ENCODE results near the gene PDCL2. TPM values are rescaled to one million over a fixed set of nuclear protein-coding genes. Genes with fewer than 3 reads are reported as not detected.

The PDCL2 gene
- total RNA-seq, 1 experiment from 2014 or later, result not detected

- no peaks in the 10 kb centered on the region for H3K27me3 Mint-ChIP-seq (ENCODE audit: low read depth)
- no peak overlapping the region for H3K4ac ChIP-seq (ENCODE audit: low read depth, low read length)
- no peak overlapping the region for H2BK12ac ChIP-seq (ENCODE audit: insufficient read length, low read depth, low read length)
- TF ChIP-seq CTCF (conservative IDR thresholded peaks at IDR 0.05), result peak; percentile 42; the same call in 2 of the 3 replicates
- H2BK20ac ChIP-seq (ENCODE audit: low read depth, low read length, poor library complexity, severe bottlenecking), result no peak overlapping the region
- H3K4me1 ChIP-seq (ENCODE audit: insufficient read depth, low read length), result peaks cover 8% of the 10 kb centered on the region; the same call in 1 of the 2 replicates
- H3K18ac ChIP-seq (ENCODE audit: insufficient read length, low read depth, low read length), result no peak overlapping the region
- H3K56ac ChIP-seq (ENCODE audit: insufficient read length, low read depth, low read length), result no peak overlapping the region
- no peak overlapping the region for H3K14ac ChIP-seq (ENCODE audit: insufficient read depth, low read length)
- no peak for DNase-seq
- H4K8ac ChIP-seq (replicated peaks; ENCODE audit: insufficient read length, low read depth, low read length), result no peak overlapping the region
- no peak overlapping the region for H2AK5ac ChIP-seq (ENCODE audit: insufficient read length, low read length)
- peak overlapping the region in 1 of 2 experiments; percentile 94; a peak in 4 of 5 replicates for H3K4me3 Mint-ChIP-seq
- H3K23ac ChIP-seq (ENCODE audit: insufficient read length, low read depth, low read length), result no peak overlapping the region
- no peak overlapping the region for H4K91ac ChIP-seq (ENCODE audit: insufficient read length, low read depth, low read length)
- H3K4me1 Mint-ChIP-seq, result peaks cover 40 to 46% of the 10 kb centered on the region in 2 experiments
- H3K9me3 Mint-ChIP-seq, result no peaks in the 10 kb centered on the region
- H3K4me2 ChIP-seq (ENCODE audit: insufficient read depth, insufficient read length, low read length), result no peak overlapping the region
- H2BK120ac ChIP-seq (ENCODE audit: low read depth, low read length, poor library complexity, severe bottlenecking), result no peak overlapping the region
- H3K9me3 ChIP-seq (ENCODE audit: control insufficient read depth, low read depth, low read length), result no peaks in the 10 kb centered on the region
- H2AFZ ChIP-seq (ENCODE audit: low read length), result no peak overlapping the region
- H3K79me1 ChIP-seq (ENCODE audit: insufficient read depth, low read depth, low read length, poor library complexity, severe bottlenecking), result peaks cover 2% of the 10 kb centered on the region
- H4K5ac ChIP-seq (ENCODE audit: insufficient read length, low read depth, low read length), result no peak overlapping the region
- H3K79me2 ChIP-seq (ENCODE audit: insufficient read depth, low read length), result peaks cover 13% of the 10 kb centered on the region; the same call in 1 of the 2 replicates
- peaks cover 6% of the 10 kb centered on the region for H3K23me2 ChIP-seq (ENCODE audit: insufficient read length, low read depth, low read length, poor library complexity, severe bottlenecking)
- no peak overlapping the region for H2BK15ac ChIP-seq (ENCODE audit: low read depth, low read length)
- H2BK5ac ChIP-seq (ENCODE audit: insufficient read length, low read length), result no peak overlapping the region
- H3K9ac ChIP-seq (ENCODE audit: extremely low read depth, insufficient read length, low read length), result no peak overlapping the region
- H3T11ph ChIP-seq (ENCODE audit: low read length), result no peak overlapping the region
- no peak overlapping the region for H3K27ac Mint-ChIP-seq
- H3K27me3 ChIP-seq (ENCODE audit: insufficient read depth, low read length), result no peaks in the 10 kb centered on the region
- peaks cover 0 to 4% (median 0%) of the 10 kb centered on the region in 3 experiments; a peak in 4 of 7 replicates for H3K36me3 Mint-ChIP-seq (ENCODE audit: insufficient read depth in 1 of 3, low read depth in 3 of 3)
- H4K20me1 ChIP-seq (ENCODE audit: control insufficient read depth, insufficient read depth, insufficient read length), result peaks cover 2% of the 10 kb centered on the region
- no peak overlapping the region for H3K27ac ChIP-seq (ENCODE audit: insufficient read length, low read depth, low read length)
These were observed 48.2 kb downstream of the PDCL2 start for GRCh38 chr4:55543858-55544257.
